ENCODE data around the gene SERPINA10. TPM values are rescaled to one million over a fixed set of nuclear protein-coding genes. Genes with fewer than 3 reads are reported as not detected.

SERPINA10 gene
- total RNA-seq, 1 experiment from 2014 or later = 0.04 TPM

GRCh38 chr14:94341656-94342333, 48.7 kb upstream of the SERPINA10 start:
- Mint-ChIP-seq H3K4me3 (no peak overlapping the region), H3K36me3 (no peaks in the 10 kb centered on the region), H3K27ac (no peak overlapping the region), H3K4me1 (no peaks in the 10 kb centered on the region), H3K9me3 (peaks cover 11% of the 10 kb centered on the region), H3K27me3 (ENCODE audit: low read depth) (0 out of 2 replicates have a peak, but pooled peaks cover 5% of the 10 kb centered on the region)
- no peak for DNase-seq (ENCODE audit: low spot score)
- CTCF ChIA-PET = interaction anchor here (0.8 to 1.1 kb wide), 2 partner anchors 30 to 145 kb away, joined by 3 read pairs; no protein-coding TSS in a partner anchor
- POLR2A ChIA-PET = no interaction called here
- ATAC-seq = no peak
- no peak for TF ChIP-seq NFYB (CRISPR knock-in tag; conservative IDR thresholded peaks at IDR 0.05; ENCODE audit: low read depth)
- no peak for TF ChIP-seq ZNF232 (CRISPR knock-in tag; IDR thresholded peaks at IDR 0.05)
- no peak for TF ChIP-seq RELA (CRISPR knock-in tag; IDR thresholded peaks at IDR 0.05; ENCODE audit: borderline replicate concordance)
- no peak for TF ChIP-seq ATF2 (CRISPR knock-in tag; IDR thresholded peaks at IDR 0.05; ENCODE audit: borderline replicate concordance, low read depth)
- TF ChIP-seq PREB (CRISPR knock-in tag; IDR thresholded peaks at IDR 0.05; ENCODE audit: borderline replicate concordance) = no peak
- TF ChIP-seq ZNF317 (CRISPR knock-in tag; IDR thresholded peaks at IDR 0.05; ENCODE audit: borderline replicate concordance, low read depth) = no peak
- TF ChIP-seq TEAD1 (CRISPR knock-in tag; IDR thresholded peaks at IDR 0.05) = no peak
- TF ChIP-seq MAX (CRISPR knock-in tag; IDR thresholded peaks at IDR 0.05) = no peak
- TF ChIP-seq CREB1 (CRISPR knock-in tag; IDR thresholded peaks at IDR 0.05) = no peak
- no peak for TF ChIP-seq NR2C2 (CRISPR knock-in tag; IDR thresholded peaks at IDR 0.05)
- no peak for TF ChIP-seq ELF4 (CRISPR knock-in tag; IDR thresholded peaks at IDR 0.05; ENCODE audit: low read depth)
- TF ChIP-seq ZNF423 (CRISPR knock-in tag; IDR thresholded peaks at IDR 0.05) = no peak
- TF ChIP-seq ARID4B (CRISPR knock-in tag; IDR thresholded peaks at IDR 0.05; ENCODE audit: borderline replicate concordance) = no peak
- TF ChIP-seq ZNF219 (CRISPR knock-in tag; IDR thresholded peaks at IDR 0.05; ENCODE audit: borderline replicate concordance) = no peak
- no peak for TF ChIP-seq EMX1 (CRISPR knock-in tag; IDR thresholded peaks at IDR 0.05)
- no peak for TF ChIP-seq HMGA2 (CRISPR knock-in tag; IDR thresholded peaks at IDR 0.05)
- no peak for TF ChIP-seq SP1 (CRISPR knock-in tag; conservative IDR thresholded peaks at IDR 0.05)
- TF ChIP-seq HMGXB4 (CRISPR knock-in tag; IDR thresholded peaks at IDR 0.05) = no peak
- TF ChIP-seq GTF2I (CRISPR knock-in tag; conservative IDR thresholded peaks at IDR 0.05) = no peak
- no peak for TF ChIP-seq FOXJ3 (CRISPR knock-in tag; IDR thresholded peaks at IDR 0.05; ENCODE audit: borderline replicate concordance)
